Ovary (tissue), 9 donors: ENCODE measurements around the gene SVOPL. TPM values are rescaled to one million over a fixed set of nuclear protein-coding genes. Genes with fewer than 3 reads are reported as not detected.

ENCODE experiments used
- DNase-seq, 5 donors: peaks; one replicate each; pipeline ENCODE4 v3.0.0-alpha.2; 2019 to 2020
- H3K27ac ChIP-seq, 2 donors: fragments of 200-600 bp; one replicate each; pipeline versions ENCODE4 v1.5.1 to v1.8.0; 2019 to 2022
- H3K27me3 ChIP-seq: fragments of 200-600 bp; one replicate; pipeline ENCODE4 v1.8.0; 2022
- H3K36me3 ChIP-seq: fragments of 200-600 bp; sonication (generic); one replicate; pipeline ENCODE4 v1.5.1; 2019
- H3K4me1 ChIP-seq: one replicate; pipeline ENCODE4 v1.8.1; 2013; ENCODE audit warnings: mild to moderate bottlenecking, moderate library complexity; ENCODE audit not compliant: insufficient read depth
- H3K4me3 ChIP-seq: fragments of 200-600 bp; sonication (generic); one replicate; pipeline ENCODE4 v1.5.1; 2017
- H3K9me3 ChIP-seq, 2 donors: fragments of 200-600 bp in 1 of 2; sonication (generic) in 1 of 2; one replicate each; pipeline versions ENCODE4 v1.5.1 to v1.8.1; 2013 to 2019; ENCODE audit warnings: mild to moderate bottlenecking in 1 of 2, moderate library complexity in 1 of 2
- CTCF ChIP-seq, 3 donors: fragments of 450-650 bp in 2 of 3; fragments of 200-600 bp in 1 of 3; IDR thresholded peaks; one replicate each; pipeline versions ENCODE4 v1.5.1 to v1.8.0; 2016 to 2022; ENCODE audit warnings: antibody characterized with exemption in 3 of 3, mild to moderate bottlenecking in 1 of 3
- EP300 ChIP-seq: sonication (generic); formaldehyde crosslinking; IDR thresholded peaks from one replicate; pipeline ENCODE4 v1.6.1; 2017; ENCODE audit warnings: antibody characterized with exemption
- POLR2A ChIP-seq: fragments of 450-650 bp; IDR thresholded peaks from one replicate; pipeline ENCODE4 v1.6.1; 2017; ENCODE audit warnings: antibody characterized with exemption, mild to moderate bottlenecking, moderate library complexity
- WGBS, 3 donors: extraction: QIAGEN DNeasy Blood & Tissue Kit in 1 of 3; methylation state at CpG; one replicate each; pipeline versions ENCODE4 v1.1.5 to v1.1.7; 2013 to 2017; 5-methylcytosine and 5-hydroxymethylcytosine counted together
- intact Hi-C, 4 donors: fragments of 100-400 bp; cut with DNase I; formaldehyde crosslinking; loops; one replicate each; pipeline versions ENCODE4 v1.11.0 to v1.15.1; 2022 to 2023
- polyA plus RNA-seq, 2 donors: library from polyadenylated mRNA; stranded (reverse); fragments of 200-250 nt in 1 of 2; fragments of 350-450 nt in 1 of 2; fragmentation: Illumina TruSeq in 1 of 2; extraction: RNeasy Lipid Tissue Mini Kit (QIAGEN cat#74804) in 1 of 2; gene quantifications; one replicate each; pipeline ENCODE4 v1.2.3, GENCODE V29; 2013 to 2014
- total RNA-seq, 7 donors: library from RNA; depleted of rRNA in 2 of 7; stranded (reverse); fragments of >200 nt in 2 of 7; fragmentation: NEBNext Ultra II Directional in 3 of 7; extraction: Animal tissue kit (Norgen Biotek cat#: 25700) in 3 of 7; gene quantifications; one replicate each; pipeline versions ENCODE4 v1.1.0 to v1.2.4, GENCODE V29; 2016 to 2023
- donor health status: DM: no; HTN: no; CAD: no; lungs with moderate emphysema.
- donor health status: DM: no; HTN: no; CAD: no.
- donor health status: Bipolar disorder and iron deficiency.
- donor health status: DM: yes; HTN: yes; CAD: no.
- donor health status: DM: no; HTN: no; CAD: no.
- donor health status: DM: yes; HTN: yes; CAD: no.

Gene SVOPL
- total and polyA plus RNA-seq, 9 donors = 0.08 to 1.3 (median 0.85) TPM; not detected in 1

- H3K27ac ChIP-seq = no peak overlapping the region
- H3K36me3 ChIP-seq = no peaks in the 10 kb centered on the region
- TF ChIP-seq EP300 (no peak), CTCF (IDR thresholded peaks at IDR 0.05) (no peak), POLR2A (no peak)
- H3K4me3 ChIP-seq = no peak overlapping the region
- 73 to 81% (median 78%) methylated on average over 10 of the region's 10 CpGs for WGBS, 3 donors
- no peak for DNase-seq
- no peaks in the 10 kb centered on the region for H3K9me3 ChIP-seq
- no peaks in the 10 kb centered on the region for H3K4me1 ChIP-seq
- H3K27me3 ChIP-seq = no peaks in the 10 kb centered on the region
- intact Hi-C loops = no loop called here
These were observed 26.4 kb upstream of the SVOPL start for GRCh38 chr7:138727336-138728099.

GRCh38 chr7:138726288-138726687, 25.1 kb upstream of the SVOPL start:
- H3K36me3 ChIP-seq = no peaks in the 10 kb centered on the region
- H3K27me3 ChIP-seq = no peaks in the 10 kb centered on the region
- no peak overlapping the region for H3K27ac ChIP-seq
- TF ChIP-seq POLR2A = no peak
- no peak for TF ChIP-seq CTCF (IDR thresholded peaks at IDR 0.05)
- H3K4me1 ChIP-seq = no peaks in the 10 kb centered on the region
- intact Hi-C loops = no loop called here
- DNase-seq = no peak
- H3K4me3 ChIP-seq = no peak overlapping the region
- H3K9me3 ChIP-seq = no peaks in the 10 kb centered on the region
- WGBS, 3 donors = 78 to 88% (median 82%) methylated on average over 9 of the region's 9 CpGs

- no peak for DNase-seq
- Histone ChIP-seq H3K36me3 (no peaks in the 10 kb centered on the region), H3K4me1 (no peaks in the 10 kb centered on the region), H3K4me3 (no peak overlapping the region), H3K27me3 (no peaks in the 10 kb centered on the region), H3K9me3 (no peaks in the 10 kb centered on the region), H3K27ac (no peak overlapping the region)
- no peak for TF ChIP-seq POLR2A
- TF ChIP-seq EP300 = no peak
- no peak for TF ChIP-seq CTCF (IDR thresholded peaks at IDR 0.05)
- intact Hi-C loops = no loop called here
- WGBS, 3 donors = 48 to 63% (median 57%) methylated on average over 4 of the region's 4 CpGs
These were observed 19.1 kb upstream of the SVOPL start for GRCh38 chr7:138720286-138720685.

GRCh38 chr7:138716889-138717288, 15.7 kb upstream of the SVOPL start:
- H3K27ac ChIP-seq = no peak overlapping the region
- no peaks in the 10 kb centered on the region for H3K9me3 ChIP-seq
- no peak overlapping the region for H3K4me3 ChIP-seq
- TF ChIP-seq CTCF (IDR thresholded peaks at IDR 0.05) (no peak), POLR2A (no peak), EP300 (no peak)
- 95 to 96% (median 95%) methylated on average over 7 of the region's 7 CpGs for WGBS, 3 donors
- no peaks in the 10 kb centered on the region for H3K4me1 ChIP-seq
- intact Hi-C loops = no loop called here
- no peaks in the 10 kb centered on the region for H3K36me3 ChIP-seq
- H3K27me3 ChIP-seq = no peaks in the 10 kb centered on the region
- DNase-seq = no peak
